ENCODE data around the gene MYOC. TPM values are rescaled to one million over a fixed set of nuclear protein-coding genes. Genes with fewer than 3 reads are reported as not detected.
"Not testable (repeated sequence)": the region's sequence is repeated elsewhere in the genome, so short reads cannot be mapped to it uniquely, and the experiment has no call there.

The MYOC gene
- total RNA-seq, 1 donor from 2014 or later, result not detected

- DNase-seq (ENCODE audit: low spot score), result no peak
- Mint-ChIP-seq H3K9me3 (ENCODE audit: unreplicated experiment) (no peaks in the 10 kb centered on the region), H3K4me3 (ENCODE audit: unreplicated experiment) (no peak overlapping the region), H3K36me3 (ENCODE audit: low read depth, unreplicated experiment) (no peaks in the 10 kb centered on the region), H3K27ac (ENCODE audit: unreplicated experiment) (no peak overlapping the region), H3K4me1 (ENCODE audit: unreplicated experiment) (no peaks in the 10 kb centered on the region), H3K27me3 (ENCODE audit: unreplicated experiment) (peaks cover 1% of the 10 kb centered on the region)
- TF ChIP-seq CTCF (IDR thresholded peaks at IDR 0.05; ENCODE audit: unreplicated experiment), result no peak
Measured at GRCh38 chr1:171606402-171606941, 46.0 kb downstream of the MYOC start.

- H3K9me3 Mint-ChIP-seq (ENCODE audit: unreplicated experiment); DNase-seq (ENCODE audit: low spot score); H3K27me3 Mint-ChIP-seq (ENCODE audit: unreplicated experiment); H3K4me1 Mint-ChIP-seq (ENCODE audit: unreplicated experiment); H3K27ac Mint-ChIP-seq (ENCODE audit: unreplicated experiment); H3K4me3 Mint-ChIP-seq (ENCODE audit: unreplicated experiment); H3K36me3 Mint-ChIP-seq (ENCODE audit: low read depth, unreplicated experiment): not testable (repeated sequence)
Measured at GRCh38 chr1:171603042-171603441, 49.4 kb downstream of the MYOC start.

GRCh38 chr1:171600862-171601261 is 51.6 kb downstream of the MYOC start:
- H3K36me3 Mint-ChIP-seq (ENCODE audit: low read depth, unreplicated experiment), result peaks cover 5% of the 10 kb centered on the region
- no peak for DNase-seq (ENCODE audit: low spot score)
- TF ChIP-seq CTCF (IDR thresholded peaks at IDR 0.05; ENCODE audit: unreplicated experiment), result no peak
- H3K4me3 Mint-ChIP-seq (ENCODE audit: unreplicated experiment), result no peak overlapping the region
- H3K27ac Mint-ChIP-seq (ENCODE audit: unreplicated experiment), result no peak overlapping the region
- H3K27me3 Mint-ChIP-seq (ENCODE audit: unreplicated experiment), result peaks cover 3% of the 10 kb centered on the region
- peaks cover 2% of the 10 kb centered on the region for H3K4me1 Mint-ChIP-seq (ENCODE audit: unreplicated experiment)
- H3K9me3 Mint-ChIP-seq (ENCODE audit: unreplicated experiment), result no peaks in the 10 kb centered on the region

GRCh38 chr1:171600310-171600709 is 52.2 kb downstream of the MYOC start:
- H3K27me3 Mint-ChIP-seq (ENCODE audit: unreplicated experiment); H3K27ac Mint-ChIP-seq (ENCODE audit: unreplicated experiment); DNase-seq (ENCODE audit: low spot score); H3K4me3 Mint-ChIP-seq (ENCODE audit: unreplicated experiment); H3K36me3 Mint-ChIP-seq (ENCODE audit: low read depth, unreplicated experiment); H3K9me3 Mint-ChIP-seq (ENCODE audit: unreplicated experiment); H3K4me1 Mint-ChIP-seq (ENCODE audit: unreplicated experiment): not testable (repeated sequence)

GRCh38 chr1:171597203-171597602 is 55.3 kb downstream of the MYOC start:
- peaks cover 5% of the 10 kb centered on the region for H3K36me3 Mint-ChIP-seq (ENCODE audit: low read depth, unreplicated experiment)

More at GRCh38 chr1:171597203-171597602, 55.3 kb downstream of the MYOC start:
- H3K4me1 Mint-ChIP-seq (ENCODE audit: unreplicated experiment), result peaks cover 2% of the 10 kb centered on the region
- no peak for DNase-seq (ENCODE audit: low spot score)
- no peak overlapping the region for H3K4me3 Mint-ChIP-seq (ENCODE audit: unreplicated experiment)
- H3K9me3 Mint-ChIP-seq (ENCODE audit: unreplicated experiment), result no peaks in the 10 kb centered on the region
- TF ChIP-seq CTCF (IDR thresholded peaks at IDR 0.05; ENCODE audit: unreplicated experiment), result no peak
- peaks cover 5% of the 10 kb centered on the region for H3K27me3 Mint-ChIP-seq (ENCODE audit: unreplicated experiment)
- H3K27ac Mint-ChIP-seq (ENCODE audit: unreplicated experiment), result no peak overlapping the region

All from endothelial cell (in vitro differentiated cells).